ENCODE data around the gene PLOD1. TPM values are rescaled to one million over a fixed set of nuclear protein-coding genes. Genes with fewer than 3 reads are reported as not detected.
"Not testable (repeated sequence)": the region's sequence is repeated elsewhere in the genome, so short reads cannot be mapped to it uniquely, and the experiment has no call there.

The PLOD1 gene
- total RNA-seq, 1 donor from 2014 or later: 72.6 TPM

- not testable (repeated sequence) for DNase-seq
Measured at GRCh38 chr1:11939794-11940193, 5.3 kb downstream of the PLOD1 start.

GRCh38 chr1:11940260-11940921, 5.9 kb downstream of the PLOD1 start:
- no peak for DNase-seq

- no peak for DNase-seq
Measured at GRCh38 chr1:11942280-11942679, 7.8 kb downstream of the PLOD1 start.

- no peak for DNase-seq
Measured at GRCh38 chr1:11943619-11944018, 9.1 kb downstream of the PLOD1 start.

GRCh38 chr1:11944358-11944931, 9.9 kb downstream of the PLOD1 start:
- no peak for DNase-seq

GRCh38 chr1:11946647-11947046, 12.1 kb downstream of the PLOD1 start:
- DNase-seq: no peak

GRCh38 chr1:11948822-11949458, 14.4 kb downstream of the PLOD1 start:
- no peak for DNase-seq

- DNase-seq: no peak
Measured at GRCh38 chr1:11951901-11952300, 17.4 kb downstream of the PLOD1 start.

GRCh38 chr1:11952455-11953109, 18.1 kb downstream of the PLOD1 start:
- DNase-seq: no peak

- no peak for DNase-seq
Measured at GRCh38 chr1:11955221-11955620, 20.7 kb downstream of the PLOD1 start.

GRCh38 chr1:11957398-11957797, 22.9 kb downstream of the PLOD1 start:
- no peak for DNase-seq

GRCh38 chr1:11957897-11958296, 23.4 kb downstream of the PLOD1 start:
- no peak for DNase-seq

- DNase-seq: no peak
Measured at GRCh38 chr1:11960276-11960675, 25.8 kb downstream of the PLOD1 start.

- DNase-seq: no peak
Measured at GRCh38 chr1:11960715-11961114, 26.2 kb downstream of the PLOD1 start.

- no peak for DNase-seq
Measured at GRCh38 chr1:11961230-11961629, 26.7 kb downstream of the PLOD1 start.

GRCh38 chr1:11963622-11964021, 29.1 kb downstream of the PLOD1 start:
- no peak for DNase-seq

- DNase-seq: no peak
Measured at GRCh38 chr1:11964656-11965055, 30.1 kb downstream of the PLOD1 start.

- no peak for DNase-seq
Measured at GRCh38 chr1:11967028-11967547, 32.6 kb downstream of the PLOD1 start.

GRCh38 chr1:11970441-11971185, 36.1 kb downstream of the PLOD1 start:
- DNase-seq: no peak

- DNase-seq: peak; percentile 11
Measured at GRCh38 chr1:11977625-11978024, 43.1 kb downstream of the PLOD1 start.

GRCh38 chr1:11978301-11978700, 43.8 kb downstream of the PLOD1 start:
- no peak for DNase-seq

All from skin of body (tissue), 2 donors.